Endothelial cell of umbilical vein (primary cell): ENCODE results near the gene RPLP1. TPM values are rescaled to one million over a fixed set of nuclear protein-coding genes. Genes with fewer than 3 reads are reported as not detected.

Source experiments
- BruUV-seq: library from RNA; stranded (reverse); fragments of 400-500 nt; replicated peaks from 2 replicates; lab custom pipeline; 2021; lab: Mats Ljungman, UMichigan
- CTCF ChIA-PET: fragments of 300-600, 350-600 bp; sonication (Branson Sonifier 250); formaldehyde crosslinking; loops from one replicate; lab custom pipeline; 2021; ENCODE audit warnings: antibody characterized with exemption, inconsistent platforms; lab: Charles Lee
- POLR2A ChIA-PET: fragments of 300-600, 350-600 bp; sonication (Branson Sonifier 250); formaldehyde crosslinking; loops from one replicate; lab custom pipeline; 2021; ENCODE audit warnings: antibody characterized with exemption, inconsistent platforms; lab: Charles Lee
- DNase-seq: peaks from one replicate; pipeline ENCODE4 v3.0.0-alpha.2; 2011; ENCODE audit warnings: low read depth, low spot score
- FAIRE-seq: peaks from 2 replicates; lab custom pipeline; 2011; peaks lifted over from hg19 to GRCh38; lab: Jason Lieb, UNC
- H2AFZ ChIP-seq: 2 replicates; pipeline ENCODE4 v1.6.0; 2012; ENCODE audit warnings: low read depth, low read length, control low read depth, inconsistent platforms
- H3K27ac ChIP-seq: 2 replicates; pipeline ENCODE4 v1.5.1; 2011; ENCODE audit warnings: low read depth, mild to moderate bottlenecking, control low read depth, low read length, moderate library complexity; ENCODE audit not compliant: insufficient read depth
- H3K27me3 ChIP-seq, 2 experiments: 2 replicates each; pipeline versions ENCODE4 v1.6.0 to v1.6.1; 2011; ENCODE audit warnings: low read length in 2 of 2, mixed read lengths in 1 of 2; ENCODE audit not compliant: control insufficient read depth in 2 of 2, insufficient read depth in 2 of 2
- H3K36me3 ChIP-seq, 2 experiments: 2 replicates in 1 of 2; 3 replicates in 1 of 2; pipeline ENCODE4 v1.5.1; 2011; ENCODE audit warnings: low read length in 2 of 2, mild to moderate bottlenecking in 1 of 2, moderate library complexity in 1 of 2; ENCODE audit not compliant: control insufficient read depth in 2 of 2, insufficient read depth in 2 of 2; ENCODE audit errors: extremely low read depth in 1 of 2
- H3K4me1 ChIP-seq: 3 replicates; pipeline ENCODE4 v1.5.1; 2011; ENCODE audit warnings: mild to moderate bottlenecking, low read length; ENCODE audit not compliant: control insufficient read depth, insufficient read depth; ENCODE audit errors: extremely low read depth
- H3K4me2 ChIP-seq: 2 replicates; pipeline ENCODE4 v1.6.1; 2011; ENCODE audit warnings: low read length, control low read depth, mixed read lengths; ENCODE audit not compliant: insufficient read depth
- H3K4me3 ChIP-seq, 3 experiments: fragments of 200-600 bp in 1 of 3; sonication (generic), shearing (Covaris generic) in 1 of 3; replicated peaks in 1 of 3; 2 replicates each; pipeline ENCODE4 v1.5.1; 2011 to 2016; ENCODE audit warnings: control low read depth in 3 of 3, low read length in 3 of 3, mild to moderate bottlenecking in 2 of 3, inconsistent platforms in 1 of 3, low read depth in 1 of 3, moderate library complexity in 1 of 3; ENCODE audit not compliant: insufficient read depth in 1 of 3
- H3K79me2 ChIP-seq: 2 replicates; pipeline ENCODE4 v1.6.0; 2012; ENCODE audit warnings: low read length, inconsistent platforms; ENCODE audit not compliant: control insufficient read depth, insufficient read depth
- H3K9ac ChIP-seq: replicated peaks from 2 replicates; pipeline ENCODE3; 2011; ENCODE audit warnings: low read length, control low read depth; ENCODE audit not compliant: insufficient read depth; ENCODE audit errors: extremely low read depth
- H3K9me1 ChIP-seq: replicated peaks from 3 replicates; pipeline ENCODE4 v1.6.0; 2011; ENCODE audit warnings: mild to moderate bottlenecking, low read length; ENCODE audit not compliant: control insufficient read depth, insufficient read depth; ENCODE audit errors: extremely low read depth
- H3K9me3 ChIP-seq: replicated peaks from 2 replicates; pipeline ENCODE4 v1.5.1; 2012; ENCODE audit warnings: low read length, inconsistent platforms; ENCODE audit not compliant: control insufficient read depth, insufficient read depth
- H4K20me1 ChIP-seq: replicated peaks from 2 replicates; pipeline ENCODE3; 2011; ENCODE audit warnings: mild to moderate bottlenecking, low read length; ENCODE audit not compliant: control insufficient read depth, insufficient read depth; ENCODE audit errors: extremely low read depth
- EZH2 ChIP-seq: IDR thresholded peaks from 2 replicates; pipeline ENCODE4 v1.6.1; 2012; ENCODE audit warnings: borderline replicate concordance, low read depth, mild to moderate bottlenecking, moderate library complexity, low read length, inconsistent platforms; ENCODE audit not compliant: severe bottlenecking
- FOS ChIP-seq: IDR thresholded peaks from 2 replicates; pipeline ENCODE4 v1.6.1; 2011; ENCODE audit warnings: mild to moderate bottlenecking, low read length, moderate library complexity, borderline replicate concordance; ENCODE audit not compliant: insufficient read depth
- GATA2 ChIP-seq: IDR thresholded peaks from 2 replicates; pipeline ENCODE4 v1.7.0; 2011; ENCODE audit warnings: low read depth, mild to moderate bottlenecking, moderate library complexity, mixed read lengths, low read length; ENCODE audit not compliant: insufficient read length, insufficient read depth
- JUN ChIP-seq: IDR thresholded peaks from 2 replicates; pipeline ENCODE4 v1.6.1; 2011; ENCODE audit warnings: borderline replicate concordance, low read depth; ENCODE audit not compliant: insufficient read length, insufficient read depth
- MYC ChIP-seq: IDR thresholded peaks from one replicate; pipeline ENCODE4 v1.6.1; 2011; ENCODE audit warnings: mild to moderate bottlenecking, low read depth, low read length
- POLR2A ChIP-seq: IDR thresholded peaks from 2 replicates; pipeline ENCODE4 v1.6.1; 2012; ENCODE audit warnings: low read depth, mild to moderate bottlenecking, control low read depth, low read length
- POLR2AphosphoS5 ChIP-seq: IDR thresholded peaks from 2 replicates; pipeline ENCODE4 v1.6.1; 2012; ENCODE audit warnings: low read depth, mild to moderate bottlenecking, control low read depth, low read length, moderate library complexity; ENCODE audit not compliant: insufficient read depth
- dilution Hi-C: fragments of 300-500 bp; cut with MboI; formaldehyde crosslinking; loops from one replicate; pipeline ENCODE4 v1.15.0; 2019; ENCODE audit warnings: low sequenced_read_pairs; ENCODE audit not compliant: extremely low pct_ligation_motif_present
- intact Hi-C: fragments of 100-400 bp; cut with micrococcal nuclease; formaldehyde crosslinking; loops from one replicate; pipeline ENCODE4 v1.10.0; 2022
- polyA plus RNA-seq, 4 experiments: library from polyadenylated mRNA; depleted of rRNA in 3 of 4; stranded (reverse) in 3 of 4; unstranded in 1 of 4; fragments of >200 nt; gene quantifications; 2 replicates each; pipeline versions ENCODE4 v1.2.1 to v1.2.3, GENCODE V29; 2011 to 2012; ENCODE audit warnings: missing spikeins in 1 of 4
- total RNA-seq: library from RNA; stranded (reverse); gene quantifications from 2 replicates; pipeline ENCODE4 v1.2.3, GENCODE V29; 2021
- TF ChIP-seq, protein P1 (sequence below): IDR thresholded peaks from 2 replicates; pipeline ENCODE4 v1.6.1; 2011; ENCODE audit not compliant: insufficient read depth, insufficient read length
- TF ChIP-seq, protein P2 (sequence below), 2 donors: IDR thresholded peaks; 1 replicate in 1 of 2; 2 replicates in 1 of 2; pipeline ENCODE4 v1.5.1; 2011; ENCODE audit warnings: low read length in 2 of 2, mild to moderate bottlenecking in 2 of 2, moderate library complexity in 2 of 2, control low read depth in 1 of 2, inconsistent platforms in 1 of 2, low read depth in 1 of 2; ENCODE audit not compliant: insufficient read depth in 1 of 2; ENCODE audit errors: extremely low read depth in 1 of 2

RPLP1 gene
- total and polyA plus RNA-seq, 2 donors (not counting 3 experiments of a cell fraction or from before 2014, with no cell fraction given) = 1,603 to 2,985 TPM

GRCh38 chr15:69484837-69485236 is 32.2 kb downstream of the RPLP1 start:
- FAIRE-seq = no peak

More at GRCh38 chr15:69484837-69485236, 32.2 kb downstream of the RPLP1 start:
- no peaks in the 10 kb centered on the region for H3K9me3 ChIP-seq
- H3K4me2 ChIP-seq = no peak overlapping the region
- ChIA-PET CTCF (interaction anchor here (1.1 to 1.3 kb wide), 3 partner anchors 9 to 22 kb away, joined by 3 to 4 read pairs (median 3); no protein-coding TSS in a partner anchor), POLR2A (no interaction called here)
- no peaks in the 10 kb centered on the region for H4K20me1 ChIP-seq
- TF ChIP-seq POLR2AphosphoS5 = no peak
- no peak for TF ChIP-seq EZH2
- no peak for TF ChIP-seq GATA2
- no peak for TF ChIP-seq JUN
- TF ChIP-seq, protein P1, sequence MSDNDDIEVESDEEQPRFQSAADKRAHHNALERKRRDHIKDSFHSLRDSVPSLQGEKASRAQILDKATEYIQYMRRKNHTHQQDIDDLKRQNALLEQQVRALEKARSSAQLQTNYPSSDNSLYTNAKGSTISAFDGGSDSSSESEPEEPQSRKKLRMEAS = no peak
- no peak for TF ChIP-seq POLR2A
- no peak for TF ChIP-seq FOS
- TF ChIP-seq MYC = no peak
- TF ChIP-seq, protein P2, sequence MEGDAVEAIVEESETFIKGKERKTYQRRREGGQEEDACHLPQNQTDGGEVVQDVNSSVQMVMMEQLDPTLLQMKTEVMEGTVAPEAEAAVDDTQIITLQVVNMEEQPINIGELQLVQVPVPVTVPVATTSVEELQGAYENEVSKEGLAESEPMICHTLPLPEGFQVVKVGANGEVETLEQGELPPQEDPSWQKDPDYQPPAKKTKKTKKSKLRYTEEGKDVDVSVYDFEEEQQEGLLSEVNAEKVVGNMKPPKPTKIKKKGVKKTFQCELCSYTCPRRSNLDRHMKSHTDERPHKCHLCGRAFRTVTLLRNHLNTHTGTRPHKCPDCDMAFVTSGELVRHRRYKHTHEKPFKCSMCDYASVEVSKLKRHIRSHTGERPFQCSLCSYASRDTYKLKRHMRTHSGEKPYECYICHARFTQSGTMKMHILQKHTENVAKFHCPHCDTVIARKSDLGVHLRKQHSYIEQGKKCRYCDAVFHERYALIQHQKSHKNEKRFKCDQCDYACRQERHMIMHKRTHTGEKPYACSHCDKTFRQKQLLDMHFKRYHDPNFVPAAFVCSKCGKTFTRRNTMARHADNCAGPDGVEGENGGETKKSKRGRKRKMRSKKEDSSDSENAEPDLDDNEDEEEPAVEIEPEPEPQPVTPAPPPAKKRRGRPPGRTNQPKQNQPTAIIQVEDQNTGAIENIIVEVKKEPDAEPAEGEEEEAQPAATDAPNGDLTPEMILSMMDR (IDR thresholded peaks at IDR 0.05; ENCODE audit: extremely low read depth in 1 of 2, insufficient read depth in 1 of 2, low read depth in 1 of 2, low read length in 2 of 2) = no peak
- H3K9ac ChIP-seq = no peak overlapping the region
- dilution Hi-C loops = no loop called here
- no peaks in the 10 kb centered on the region for H3K4me1 ChIP-seq
- H3K9me1 ChIP-seq = no peaks in the 10 kb centered on the region
- no peak overlapping the region for H3K27ac ChIP-seq
- H3K36me3 ChIP-seq = no peaks in the 10 kb centered on the region
- BruUV-seq = no TSS peak
- H3K27me3 ChIP-seq = peaks cover 0 to 3% of the 10 kb centered on the region in 2 experiments
- no peak overlapping the region for H2AFZ ChIP-seq
- H3K79me2 ChIP-seq = no peaks in the 10 kb centered on the region
- intact Hi-C loops = no loop called here
- H3K4me3 ChIP-seq = no peak overlapping the region
- DNase-seq = no peak
